Type B pancreatic cell (in vitro differentiated cells): ENCODE data around the gene WASHC4. TPM values are rescaled to one million over a fixed set of nuclear protein-coding genes. Genes with fewer than 3 reads are reported as not detected.
"Not testable (repeated sequence)": the region's sequence is repeated elsewhere in the genome, so short reads cannot be mapped to it uniquely, and the experiment has no call there.

Source experiments
- DNase-seq: peaks from one replicate; pipeline ENCODE4 v3.0.0; 2021; ENCODE audit warnings: mixed read lengths; ENCODE audit not compliant: unreplicated experiment; ENCODE audit errors: extremely low spot score
- H3K27ac Mint-ChIP-seq: 2 replicates; pipeline ENCODE4 v1.8.0; 2021; ENCODE audit warnings: mild to moderate bottlenecking, mixed read lengths
- H3K27me3 Mint-ChIP-seq: 2 replicates; pipeline ENCODE4 v1.8.0; 2021; ENCODE audit warnings: mixed read lengths
- H3K36me3 Mint-ChIP-seq: 2 replicates; pipeline ENCODE4 v1.8.0; 2021; ENCODE audit warnings: mixed read lengths
- H3K4me1 Mint-ChIP-seq: one replicate; pipeline ENCODE4 v1.8.0; 2021; ENCODE audit warnings: mixed read lengths; ENCODE audit not compliant: unreplicated experiment
- H3K4me3 Mint-ChIP-seq: 2 replicates; pipeline ENCODE4 v1.8.0; 2021; ENCODE audit warnings: mild to moderate bottlenecking, mixed read lengths
- H3K9me3 Mint-ChIP-seq: 2 replicates; pipeline ENCODE4 v1.8.0; 2021; ENCODE audit warnings: mixed read lengths
- CTCF ChIP-seq: fragments of 200-600 bp; sonication (generic); conservative IDR thresholded peaks from 2 replicates; pipeline ENCODE4 v1.5.0; 2021; ENCODE audit warnings: antibody characterized with exemption, mild to moderate bottlenecking
- total RNA-seq: library from RNA; stranded (reverse); gene quantifications from 2 replicates; pipeline ENCODE4 v1.2.1, GENCODE V29; 2021; ENCODE audit warnings: low replicate concordance

The WASHC4 gene
- total RNA-seq, 1 donor from 2014 or later, result 35.6 TPM

DNA sequence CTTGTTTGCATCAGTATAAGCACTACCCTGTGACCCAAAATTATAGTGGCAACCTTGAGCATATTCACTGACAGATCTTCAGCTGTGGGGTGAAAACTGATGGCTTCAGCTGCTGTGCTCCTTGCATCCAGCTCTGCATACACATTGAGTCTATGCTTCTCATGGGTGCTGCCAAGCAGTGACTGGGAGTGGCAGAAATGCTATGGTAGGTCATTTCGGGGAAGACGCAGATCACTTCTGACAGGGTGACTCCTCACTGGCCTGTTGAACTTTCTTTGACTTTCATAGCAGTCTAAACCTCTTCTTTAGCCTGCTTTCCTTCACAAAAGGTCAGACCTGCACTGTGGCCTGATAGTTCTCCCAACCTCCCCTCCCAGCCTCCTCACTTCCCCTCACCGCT lies 17.7 kb upstream of the WASHC4 start:
- peaks cover 12% of the 10 kb centered on the region for H3K9me3 Mint-ChIP-seq
- no peak for TF ChIP-seq CTCF
- no peak for DNase-seq
- no peak overlapping the region for H3K27ac Mint-ChIP-seq
- no peak overlapping the region for H3K4me3 Mint-ChIP-seq
- H3K36me3 Mint-ChIP-seq, result peaks cover 6% of the 10 kb centered on the region
- H3K27me3 Mint-ChIP-seq, result peaks cover 19% of the 10 kb centered on the region
- H3K4me1 Mint-ChIP-seq, result peaks cover 5% of the 10 kb centered on the region

GRCh38 chr12:105090361-105090760 lies 17.2 kb upstream of the WASHC4 start:
- Mint-ChIP-seq H3K36me3 (peaks cover 6% of the 10 kb centered on the region), H3K9me3 (peaks cover 11% of the 10 kb centered on the region), H3K27ac (no peak overlapping the region), H3K27me3 (peaks cover 19% of the 10 kb centered on the region), H3K4me3 (no peak overlapping the region), H3K4me1 (peaks cover 5% of the 10 kb centered on the region)
- no peak for DNase-seq
- no peak for TF ChIP-seq CTCF

DNA sequence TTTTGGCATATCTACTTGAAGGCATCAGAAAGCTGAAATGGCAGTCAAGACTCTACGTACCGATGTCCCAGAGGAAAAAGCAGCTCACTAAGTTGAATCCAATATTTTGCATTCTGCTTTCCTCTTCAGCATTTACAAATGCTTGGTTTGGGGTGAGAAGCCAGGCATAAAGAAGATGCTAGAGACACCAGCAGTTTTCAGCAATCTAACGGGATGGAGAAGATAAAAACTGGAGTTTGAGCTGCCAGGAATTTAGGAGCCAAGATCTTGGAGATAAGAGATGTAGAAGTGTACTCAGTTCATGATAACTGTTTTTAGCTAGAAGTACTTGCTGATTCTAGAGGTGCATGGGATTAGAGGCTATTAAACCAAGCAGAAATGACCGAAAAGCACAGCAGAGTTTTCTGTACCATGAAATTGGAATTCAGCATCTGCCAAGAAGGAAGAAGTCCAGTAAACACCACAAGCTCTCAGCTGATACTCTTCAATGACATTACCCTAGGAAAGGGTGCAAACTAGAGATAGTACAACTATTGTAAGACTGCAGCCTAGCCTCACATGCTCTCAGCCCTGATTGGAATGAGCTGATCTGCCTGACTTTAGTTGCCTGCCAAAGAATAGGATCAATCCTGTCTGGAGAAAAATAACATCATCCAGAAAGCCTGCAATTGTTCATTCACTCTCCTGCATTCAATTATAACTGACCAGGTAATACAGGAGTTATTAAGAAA lies 15.9 kb upstream of the WASHC4 start:
- H3K4me3 Mint-ChIP-seq, result peak overlapping the region; percentile 79
- peaks cover 5% of the 10 kb centered on the region for H3K9me3 Mint-ChIP-seq
- peaks cover 16% of the 10 kb centered on the region for H3K27me3 Mint-ChIP-seq
- peaks cover 3% of the 10 kb centered on the region for H3K36me3 Mint-ChIP-seq
- H3K27ac Mint-ChIP-seq, result peak overlapping the region; percentile 76
- no peak for TF ChIP-seq CTCF
- no peak for DNase-seq
- peaks cover 5% of the 10 kb centered on the region for H3K4me1 Mint-ChIP-seq

- Mint-ChIP-seq H3K4me3 (peak overlapping the region; percentile 79), H3K36me3 (peaks cover 3% of the 10 kb centered on the region), H3K9me3 (peaks cover 4% of the 10 kb centered on the region), H3K27ac (peak overlapping the region; percentile 76), H3K4me1 (peaks cover 5% of the 10 kb centered on the region), H3K27me3 (peaks cover 16% of the 10 kb centered on the region)
- TF ChIP-seq CTCF, result no peak
- no peak for DNase-seq
Observed at GRCh38 chr12:105092336-105092735, 15.2 kb upstream of the WASHC4 start.

GRCh38 chr12:105095338-105095737 lies 12.2 kb upstream of the WASHC4 start:
- DNase-seq, H3K36me3 Mint-ChIP-seq, H3K4me3 Mint-ChIP-seq, H3K9me3 Mint-ChIP-seq, H3K4me1 Mint-ChIP-seq, H3K27ac Mint-ChIP-seq: not testable (repeated sequence)
- peaks cover 20% of the 10 kb centered on the region for H3K27me3 Mint-ChIP-seq

DNA sequence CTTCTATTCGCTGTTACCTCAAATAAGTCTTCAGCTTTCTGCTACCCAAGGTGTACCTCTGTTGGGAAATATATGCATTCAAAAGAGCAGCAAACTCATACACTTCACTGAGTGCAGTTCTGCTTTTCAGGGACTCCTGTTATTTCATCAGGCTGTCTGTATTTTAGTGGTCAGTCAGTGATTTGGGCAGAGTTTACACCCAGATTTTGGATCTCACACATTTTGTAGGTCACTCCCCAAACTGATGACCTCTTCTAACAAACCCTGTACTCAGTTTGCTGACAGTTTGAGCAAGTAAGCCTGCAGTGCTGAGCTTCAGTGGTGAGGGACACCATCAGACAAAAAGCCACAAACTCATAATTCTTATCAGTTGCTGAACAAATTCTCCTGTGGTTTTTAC lies 8.2 kb upstream of the WASHC4 start:
- Mint-ChIP-seq H3K4me1 (peaks cover 4% of the 10 kb centered on the region), H3K36me3 (no peaks in the 10 kb centered on the region), H3K4me3 (no peak overlapping the region), H3K27ac (no peak overlapping the region), H3K9me3 (no peaks in the 10 kb centered on the region), H3K27me3 (peaks cover 4% of the 10 kb centered on the region)
- no peak for TF ChIP-seq CTCF
- DNase-seq, result no peak
